Activated B cell treated with CpG ODN at 0.5 μM for 24 hours (primary cell): ENCODE data around the gene R3HDM1. TPM values are rescaled to one million over a fixed set of nuclear protein-coding genes. Genes with fewer than 3 reads are reported as not detected.

ENCODE experiments used
- ATAC-seq: fragments of 200-7000 bp; cut with Tn5 transposase; one replicate; pipeline ENCODE4 v1.10.0; 2021; ENCODE audit warnings: low read depth, mild to moderate bottlenecking, moderate library complexity
- CTCF ChIA-PET: fragments of 350-600 bp; sonication (Branson Sonifier 250); formaldehyde crosslinking; loops from one replicate; lab custom pipeline; 2021; ENCODE audit warnings: antibody characterized with exemption; lab: Charles Lee
- POLR2A ChIA-PET: fragments of 350-600 bp; sonication (Branson Sonifier 250); formaldehyde crosslinking; loops from one replicate; lab custom pipeline; 2021; ENCODE audit warnings: antibody characterized with exemption; lab: Charles Lee
- DNase-seq: peaks from one replicate; pipeline ENCODE4 v3.0.0; 2022
- H3K27ac Mint-ChIP-seq: one replicate; pipeline ENCODE4 v1.8.0; 2020; ENCODE audit warnings: mixed read lengths
- H3K27me3 Mint-ChIP-seq: one replicate; pipeline ENCODE4 v1.8.0; 2021; ENCODE audit warnings: mixed read lengths
- H3K36me3 Mint-ChIP-seq: one replicate; pipeline ENCODE4 v1.8.0; 2021; ENCODE audit warnings: low read depth, mixed read lengths
- H3K4me1 Mint-ChIP-seq: one replicate; pipeline ENCODE4 v1.8.0; 2021; ENCODE audit warnings: mixed read lengths
- H3K4me3 Mint-ChIP-seq: one replicate; pipeline ENCODE4 v1.8.0; 2020; ENCODE audit warnings: mild to moderate bottlenecking, mixed read lengths
- H3K9me3 Mint-ChIP-seq: one replicate; pipeline ENCODE4 v1.8.0; 2020; ENCODE audit warnings: mixed read lengths
- CTCF ChIP-seq: fragments of 200-600 bp; IDR thresholded peaks from one replicate; pipeline ENCODE4 v1.8.0; 2022; ENCODE audit warnings: antibody characterized with exemption, mild to moderate bottlenecking
- intact Hi-C: fragments of 100-400 bp; cut with micrococcal nuclease; formaldehyde crosslinking; loops from one replicate; pipeline ENCODE4 v1.15.1; 2024
- total RNA-seq: library from RNA; stranded (reverse); gene quantifications from 2 replicates; pipeline ENCODE4 v1.2.3, GENCODE V29; 2022

Gene R3HDM1
- total RNA-seq, 1 donor from 2014 or later = 49.8 TPM

- intact Hi-C loops = no loop called here
- no peak for ATAC-seq
- H3K27ac Mint-ChIP-seq = no peak overlapping the region
Measured at GRCh38 chr2:135563793-135564192, 32.5 kb downstream of the R3HDM1 start.

GRCh38 chr2:135570884-135571283 lies 39.6 kb downstream of the R3HDM1 start:
- Mint-ChIP-seq H3K4me3 (no peak overlapping the region), H3K36me3 (peaks cover 17% of the 10 kb centered on the region), H3K27me3 (no peaks in the 10 kb centered on the region), H3K9me3 (no peaks in the 10 kb centered on the region), H3K27ac (no peak overlapping the region), H3K4me1 (no peaks in the 10 kb centered on the region)
- DNase-seq = no peak
- CTCF ChIA-PET = no interaction called here
- no peak for ATAC-seq
- TF ChIP-seq CTCF = no peak
- intact Hi-C loops = no loop called here
- POLR2A ChIA-PET = interaction anchor here (0.6 kb wide), 1 partner anchor 41 kb away, joined by 5 read pairs; no protein-coding TSS in a partner anchor

More at GRCh38 chr2:135563793-135564192, 32.5 kb downstream of the R3HDM1 start:
- ChIA-PET POLR2A (no interaction called here), CTCF (no interaction called here)
- peaks cover 20% of the 10 kb centered on the region for H3K36me3 Mint-ChIP-seq
- no peak overlapping the region for H3K4me3 Mint-ChIP-seq
- no peaks in the 10 kb centered on the region for H3K9me3 Mint-ChIP-seq
- no peak for TF ChIP-seq CTCF
- H3K4me1 Mint-ChIP-seq = no peaks in the 10 kb centered on the region
- no peak for DNase-seq
- H3K27me3 Mint-ChIP-seq = no peaks in the 10 kb centered on the region

GRCh38 chr2:135573620-135574019 lies 42.3 kb downstream of the R3HDM1 start:
- intact Hi-C loops = no loop called here
- POLR2A ChIA-PET = no interaction called here
- CTCF ChIA-PET = no interaction called here
- DNase-seq (no peak), ATAC-seq (no peak)
- Mint-ChIP-seq H3K4me3 (no peak overlapping the region), H3K36me3 (peaks cover 13% of the 10 kb centered on the region), H3K9me3 (no peaks in the 10 kb centered on the region), H3K27me3 (no peaks in the 10 kb centered on the region), H3K4me1 (peaks cover 2% of the 10 kb centered on the region), H3K27ac (no peak overlapping the region)
- TF ChIP-seq CTCF = no peak

- no peak for ATAC-seq
- Mint-ChIP-seq H3K27ac (no peak overlapping the region), H3K27me3 (no peaks in the 10 kb centered on the region), H3K4me1 (peaks cover 14% of the 10 kb centered on the region), H3K4me3 (no peak overlapping the region), H3K9me3 (no peaks in the 10 kb centered on the region), H3K36me3 (no peaks in the 10 kb centered on the region)
- intact Hi-C loops = no loop called here
- CTCF ChIA-PET = no interaction called here
- POLR2A ChIA-PET = no interaction called here
- no peak for DNase-seq
- no peak for TF ChIP-seq CTCF
Measured at GRCh38 chr2:135581282-135581681, 50.0 kb downstream of the R3HDM1 start.

- H3K36me3 Mint-ChIP-seq = no peaks in the 10 kb centered on the region
- ATAC-seq (no peak), DNase-seq (no peak)
- H3K9me3 Mint-ChIP-seq = no peaks in the 10 kb centered on the region
- TF ChIP-seq CTCF = no peak
- H3K4me1 Mint-ChIP-seq = peaks cover 14% of the 10 kb centered on the region
- no peak overlapping the region for H3K4me3 Mint-ChIP-seq
- intact Hi-C loops = no loop called here
- no peaks in the 10 kb centered on the region for H3K27me3 Mint-ChIP-seq
- H3K27ac Mint-ChIP-seq = no peak overlapping the region
- POLR2A ChIA-PET = no interaction called here
- CTCF ChIA-PET = no interaction called here
Measured at GRCh38 chr2:135582383-135582782, 51.1 kb downstream of the R3HDM1 start.
